ENCODE results near the gene CASKIN1.
A peak's percentile ranks its signal among the peaks of the same experiment; 100 is the strongest.
"Not testable (repeated sequence)": the region's sequence is repeated elsewhere in the genome, so short reads cannot be mapped to it uniquely, and the experiment has no call there.

CASKIN1 gene

GRCh38 chr16:2129251-2129650 lies 67.2 kb downstream of the CASKIN1 start:
- DNase-seq, result not testable (repeated sequence)

GRCh38 chr16:2127630-2128280 lies 68.7 kb downstream of the CASKIN1 start:
- DNase-seq, result peak; percentile 47
